GM19023 (cell line): ENCODE results near the gene OPCML.
A peak's percentile ranks its signal among the peaks of the same experiment; 100 is the strongest.

ENCODE experiments used
- ATAC-seq: cut with Tn5 transposase; IDR thresholded peaks from one replicate; pipeline ENCODE4 v1.9.1; 2021; ENCODE audit warnings: mild to moderate bottlenecking, moderate library complexity; ENCODE audit not compliant: unreplicated experiment

Gene OPCML

DNA sequence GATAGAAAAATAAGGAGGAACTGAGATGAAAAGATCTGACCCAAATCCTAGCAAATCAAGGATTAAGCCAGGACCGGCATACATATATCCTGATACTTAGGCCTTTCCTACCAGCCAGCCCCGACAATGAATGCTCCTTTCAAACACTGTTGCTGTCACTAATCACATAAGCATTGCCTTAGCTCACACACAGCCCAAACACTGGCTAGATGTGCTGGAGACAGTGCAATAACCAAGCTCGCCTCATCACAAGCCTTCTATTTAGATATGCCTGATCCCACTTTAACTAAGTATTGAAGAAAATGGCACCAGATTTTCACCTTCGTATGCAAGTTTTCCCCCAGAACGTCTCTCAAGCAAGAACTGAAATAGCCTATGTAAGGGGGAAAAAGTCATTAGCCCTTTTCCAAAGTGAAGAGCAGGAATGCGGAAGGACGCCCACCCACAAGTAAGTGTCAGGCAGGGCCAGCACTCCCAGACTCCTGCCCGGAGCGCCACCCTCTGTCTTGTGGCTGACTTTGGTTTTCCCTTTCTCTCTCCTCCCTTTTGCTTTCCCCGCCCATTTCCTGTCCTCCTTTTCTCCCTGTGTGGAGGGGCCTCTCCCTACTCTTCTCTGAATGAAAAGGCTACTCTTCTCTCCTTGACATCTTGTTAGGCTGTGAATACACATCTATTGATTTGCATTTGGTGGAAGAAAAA is 8.9 kb upstream of the OPCML start:
- no peak for ATAC-seq

DNA sequence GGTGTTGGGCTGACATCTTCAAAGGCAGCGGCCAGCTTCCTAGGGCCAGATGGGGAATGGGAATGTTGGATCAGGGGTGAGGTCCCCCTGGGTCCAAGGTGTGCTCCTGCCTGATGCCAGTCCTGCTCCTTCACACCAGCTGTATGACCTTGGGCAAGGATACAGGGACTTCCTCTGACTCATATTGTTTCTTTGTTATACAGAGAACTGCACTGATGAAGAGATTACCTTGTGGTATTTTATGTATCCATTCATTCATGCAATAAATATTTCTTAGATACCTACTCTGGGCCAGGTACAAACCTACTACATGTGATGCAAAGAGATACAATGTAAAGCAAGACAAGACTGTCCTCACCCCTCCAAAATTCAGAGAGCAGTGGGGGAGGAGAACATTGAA is 3.9 kb upstream of the OPCML start:
- no peak for ATAC-seq

DNA sequence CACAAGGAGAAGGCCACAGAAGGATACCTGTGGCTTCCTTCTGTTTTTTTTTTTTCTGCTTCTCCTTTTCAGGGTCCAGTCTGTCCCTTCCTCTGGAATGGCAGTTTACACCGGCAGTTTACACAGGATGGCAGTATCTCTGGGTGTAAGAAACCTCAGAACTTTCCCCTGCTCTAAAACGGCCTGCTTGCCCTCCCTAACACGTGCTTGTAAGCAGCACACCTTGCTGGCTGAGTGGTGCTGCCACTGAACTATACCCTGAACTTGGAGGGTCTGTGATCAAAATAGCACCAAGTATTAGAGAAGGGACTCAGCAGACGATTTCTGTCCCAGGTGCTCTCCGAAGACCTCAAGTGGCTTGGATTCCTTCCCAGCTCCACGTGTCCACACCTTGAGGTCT is 904 bp upstream of the OPCML start:
- no peak for ATAC-seq

DNA sequence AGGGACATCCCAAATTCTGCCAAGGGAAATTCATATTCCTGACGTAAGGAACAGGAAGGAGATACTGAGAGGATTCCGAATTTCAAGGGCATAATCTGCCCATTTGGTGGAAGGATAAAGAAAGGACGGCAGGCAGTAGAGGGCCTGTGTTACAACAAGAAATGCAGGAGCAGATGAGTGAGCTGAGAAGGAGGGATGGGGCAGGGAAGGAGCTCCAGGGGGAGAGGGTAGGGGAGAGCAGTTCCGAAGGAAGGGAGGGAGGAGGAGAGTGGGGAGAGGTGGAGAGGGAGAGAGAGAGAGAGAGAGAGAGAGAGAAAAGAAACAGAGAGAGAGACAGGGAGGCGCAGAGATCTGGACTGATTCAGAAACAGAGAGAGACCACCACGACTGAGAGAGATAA is 843 bp downstream of the OPCML start:
- no peak for ATAC-seq

DNA sequence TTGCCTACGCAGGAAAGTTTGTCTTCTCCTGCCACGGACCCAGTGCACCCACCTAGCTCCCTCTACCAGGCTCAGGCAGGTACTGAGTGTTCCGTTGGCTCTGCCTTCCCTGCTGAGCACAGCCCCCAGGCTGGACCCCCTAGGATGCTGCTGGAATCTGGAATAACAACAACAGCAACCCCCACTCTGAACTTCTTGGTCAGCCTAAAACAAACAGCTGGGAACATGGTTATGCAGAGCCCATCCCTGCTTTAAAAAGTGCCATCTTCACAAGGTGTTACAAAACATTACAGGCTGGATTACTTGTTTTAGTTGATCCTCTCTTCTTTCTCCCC is 1.8 kb downstream of the OPCML start:
- no peak for ATAC-seq

DNA sequence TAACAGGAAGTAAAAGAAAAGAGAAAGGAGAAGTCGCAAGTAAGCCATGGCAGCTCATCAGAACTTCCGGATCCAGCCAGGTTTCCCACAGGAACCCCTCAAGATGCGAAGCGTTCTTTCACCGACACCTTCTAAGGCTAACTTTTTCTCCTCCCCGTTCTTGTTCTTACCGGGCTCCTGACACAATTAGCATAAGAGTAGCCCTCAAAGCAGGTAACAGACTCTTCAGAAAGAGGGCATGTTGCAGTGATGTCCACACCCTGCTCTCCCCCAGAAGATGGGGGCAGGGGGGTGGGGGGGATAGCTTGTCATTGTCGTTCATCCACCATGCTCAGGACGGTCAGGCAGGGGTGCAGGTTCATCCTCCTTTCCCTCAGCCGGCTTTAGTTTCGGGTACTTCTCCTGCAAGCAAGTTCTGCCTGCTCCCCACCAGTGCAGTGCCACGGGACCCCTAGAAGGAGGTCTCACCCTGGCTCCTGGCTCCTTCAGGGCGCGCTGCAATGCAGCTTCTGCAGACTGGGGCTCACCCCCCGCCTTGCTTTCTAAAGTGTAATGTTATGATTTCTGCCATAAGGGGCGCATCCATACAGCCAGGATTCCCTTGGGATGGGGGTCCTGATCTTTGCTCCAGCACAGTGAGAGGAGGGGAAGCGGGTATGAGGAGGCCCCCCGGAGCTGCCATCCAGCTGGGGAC is 2.3 kb downstream of the OPCML start:
- no peak for ATAC-seq

DNA sequence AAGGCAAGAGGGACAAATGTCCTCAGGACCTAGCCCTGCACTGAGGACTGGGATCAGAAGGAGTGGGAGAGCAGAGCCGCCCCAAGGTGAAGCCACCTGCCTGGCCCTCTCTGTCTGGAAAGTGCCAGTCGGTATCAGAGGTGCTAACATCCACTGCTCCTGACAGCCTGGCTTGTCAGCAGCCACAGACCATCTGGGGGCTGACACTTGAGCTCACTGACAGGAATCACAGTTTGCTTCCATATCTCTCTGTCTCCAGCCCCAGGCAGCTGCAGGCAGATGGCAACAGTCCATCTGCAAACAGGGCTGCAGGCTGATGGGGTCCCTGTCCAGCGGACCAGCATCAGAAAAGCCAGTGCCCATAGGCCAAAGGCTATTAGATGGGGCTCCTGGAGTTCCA is 5.5 kb downstream of the OPCML start:
- ATAC-seq, result no peak

DNA sequence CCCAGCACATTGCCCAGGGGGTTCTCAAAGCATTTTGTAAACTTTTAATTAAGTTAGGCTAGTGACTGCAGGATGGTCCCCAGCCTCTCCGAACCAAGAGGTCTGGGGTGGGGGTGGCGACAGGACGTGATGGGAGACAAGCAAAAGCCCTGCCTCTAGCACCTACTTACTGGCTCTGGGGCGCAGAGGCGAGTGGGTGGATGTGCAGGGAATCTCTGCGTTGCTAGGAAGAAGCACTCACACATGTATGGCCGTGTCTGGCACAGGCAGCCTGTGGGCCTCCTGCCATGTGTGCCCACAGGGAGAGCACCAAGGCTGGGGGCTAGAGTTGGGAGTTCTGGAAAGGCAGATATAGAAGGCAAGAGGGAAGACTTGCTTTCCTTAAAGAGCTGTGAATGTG is 6.3 kb downstream of the OPCML start:
- ATAC-seq, result no peak

DNA sequence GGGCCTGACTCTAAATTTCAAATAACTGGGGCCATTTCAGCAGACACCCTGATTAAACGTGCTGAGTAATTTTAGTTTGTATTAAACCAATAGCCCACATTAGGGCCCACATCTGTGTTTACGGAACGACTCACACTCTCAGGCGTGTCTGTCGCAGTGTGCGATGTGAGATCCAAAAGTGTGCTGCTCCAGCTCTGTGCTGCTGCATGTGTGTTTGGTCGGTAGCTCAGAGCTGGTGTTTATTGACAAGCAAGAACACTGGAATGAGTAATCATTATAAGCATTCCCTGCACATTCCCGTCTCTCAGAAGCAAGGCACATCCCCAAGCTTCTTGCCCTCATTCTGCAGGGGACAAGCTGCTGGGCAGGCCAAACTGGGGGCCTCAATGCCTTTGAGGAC is 7.8 kb downstream of the OPCML start:
- ATAC-seq, result no peak

DNA sequence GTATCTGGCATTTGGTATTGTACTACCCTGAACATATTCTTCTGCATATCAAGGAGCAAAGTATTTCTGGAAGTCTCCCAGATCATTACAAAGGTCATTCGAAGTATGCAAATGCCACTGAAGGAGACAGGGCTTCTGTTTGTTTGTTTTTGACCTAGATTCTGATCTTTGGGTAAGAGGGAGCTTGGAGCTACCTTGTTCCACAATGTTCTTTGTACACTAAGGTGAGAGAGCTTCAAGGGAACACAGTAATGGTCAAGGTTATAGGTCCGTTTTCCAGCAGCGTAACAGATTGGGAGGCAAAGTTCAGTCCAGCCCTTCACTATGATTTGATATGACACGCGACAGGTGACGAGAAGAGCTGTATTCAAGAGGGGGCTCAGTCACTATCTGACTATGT is 10.0 kb downstream of the OPCML start:
- ATAC-seq, result no peak

DNA sequence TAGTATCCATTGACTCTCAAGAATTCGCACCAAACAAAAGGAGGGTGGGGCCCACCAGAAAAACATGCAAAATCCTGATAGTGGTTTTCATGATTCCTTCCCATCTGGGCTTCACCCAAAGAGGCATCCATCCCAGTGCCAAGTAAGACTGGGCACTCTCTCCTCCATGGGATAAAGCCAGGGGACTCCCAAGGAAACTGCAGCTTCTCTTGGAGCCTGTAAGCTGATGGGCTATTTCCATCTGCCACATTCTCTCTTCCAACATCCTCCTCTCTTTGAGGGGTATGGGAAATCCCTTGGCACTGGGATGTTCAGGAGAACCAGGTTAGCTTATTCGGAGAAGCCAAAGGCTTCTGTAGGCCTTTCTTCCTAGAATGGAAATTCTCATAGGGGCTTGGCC is 10.8 kb downstream of the OPCML start:
- ATAC-seq, result no peak

DNA sequence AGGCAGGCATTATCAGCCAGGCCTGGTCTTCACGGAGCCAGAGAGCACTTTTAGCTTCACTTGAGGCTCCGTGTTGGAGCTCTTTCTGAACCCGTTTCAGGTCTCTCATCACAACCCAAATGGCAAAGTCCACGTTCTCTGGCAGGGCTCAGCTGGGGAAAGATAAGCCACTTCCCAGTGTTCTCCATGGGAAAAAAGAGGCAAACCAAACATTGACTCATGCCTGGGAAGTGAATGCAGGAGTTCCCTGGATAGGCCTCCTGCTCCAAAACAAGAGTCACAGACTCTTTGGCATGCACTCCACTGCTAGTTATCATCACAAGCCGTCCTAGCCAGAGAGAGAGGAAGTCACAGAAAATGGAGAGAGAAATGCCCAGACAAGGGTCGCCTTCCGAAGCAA is 11.6 kb downstream of the OPCML start:
- ATAC-seq, result no peak

DNA sequence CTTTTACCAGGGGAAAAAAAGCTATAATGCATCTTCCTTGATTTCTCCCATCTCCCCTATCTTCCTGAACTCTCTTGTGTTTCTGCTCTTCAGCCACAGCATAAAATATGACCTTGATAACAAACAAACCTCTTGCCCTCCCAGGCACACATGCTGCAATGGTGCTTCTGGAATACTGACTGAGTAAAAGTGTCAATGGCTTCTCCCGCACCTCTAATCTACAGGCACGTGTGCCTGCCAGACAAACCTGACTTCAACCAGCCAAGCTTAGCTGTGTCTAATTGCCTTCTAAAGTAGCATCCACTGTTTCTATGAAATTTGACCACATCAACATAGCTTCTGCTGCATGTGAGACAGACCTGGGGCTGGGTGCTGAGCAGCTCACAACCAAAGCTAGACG is 12.7 kb downstream of the OPCML start:
- no peak for ATAC-seq

DNA sequence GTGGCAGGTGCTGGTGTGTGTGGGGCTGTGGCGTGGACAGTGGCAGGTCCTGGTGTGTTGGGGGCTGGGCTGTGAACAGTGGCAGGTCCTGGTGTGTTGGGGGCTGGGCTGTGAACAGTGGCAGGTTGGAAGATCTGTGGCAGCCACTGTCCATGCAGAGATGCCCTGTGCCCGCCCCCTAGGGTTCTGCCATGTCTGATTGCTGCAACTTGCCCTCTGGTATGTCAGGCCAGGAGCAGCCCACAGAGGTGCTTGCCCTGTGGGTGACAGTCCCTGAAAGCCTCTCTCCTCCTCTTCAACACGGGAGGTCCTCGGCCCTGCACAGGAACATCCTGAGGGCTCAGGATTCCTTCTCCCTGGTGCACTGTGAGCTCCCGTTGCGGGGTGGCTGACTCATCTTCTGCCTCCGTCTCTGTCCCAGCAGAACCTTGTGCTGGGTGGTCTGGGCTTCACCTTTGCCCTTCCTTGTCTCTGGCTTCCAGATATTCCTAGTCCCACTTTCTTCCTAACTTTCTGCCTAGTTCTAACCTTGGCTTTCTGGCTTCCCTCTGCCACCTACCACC is 13.5 kb downstream of the OPCML start:
- no peak for ATAC-seq

DNA sequence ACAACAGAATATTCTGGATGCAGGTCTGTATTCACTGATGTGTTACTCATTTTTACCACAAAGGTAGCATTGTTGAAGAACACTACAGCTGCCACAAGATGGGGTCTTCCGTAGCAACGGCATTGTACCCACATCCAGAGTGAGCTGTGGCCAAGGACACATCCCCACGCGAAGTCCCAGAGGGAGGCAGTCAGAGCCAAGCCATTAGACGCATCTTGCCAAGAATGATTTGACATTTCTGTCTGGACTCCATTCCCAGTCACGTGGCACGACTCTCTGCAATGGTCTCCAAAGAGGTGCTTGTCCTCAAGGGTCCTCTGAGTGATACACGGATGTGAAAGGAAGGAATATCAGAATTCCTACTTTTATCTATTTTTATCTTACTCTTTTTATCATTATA is 15.5 kb downstream of the OPCML start:
- ATAC-seq, result no peak

DNA sequence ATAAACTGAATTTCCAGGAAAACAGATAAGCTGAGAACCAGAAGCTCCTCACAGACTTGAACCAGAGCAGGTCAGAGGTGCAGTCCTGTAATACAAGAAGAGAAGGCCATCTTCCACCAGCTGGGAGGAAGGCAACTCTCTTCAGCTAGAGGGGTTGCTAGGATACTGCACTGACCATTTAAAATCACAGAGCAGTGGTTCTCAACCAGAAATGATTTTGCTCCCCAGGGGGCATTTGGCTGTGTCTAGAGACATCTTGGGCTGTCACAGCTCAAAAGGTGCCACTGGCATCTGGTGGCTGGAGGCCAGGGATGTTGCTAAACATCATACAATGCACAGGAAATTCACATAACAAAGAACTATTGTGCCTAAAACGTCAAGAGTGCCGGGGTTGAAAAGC is 17.2 kb downstream of the OPCML start:
- ATAC-seq, result no peak

DNA sequence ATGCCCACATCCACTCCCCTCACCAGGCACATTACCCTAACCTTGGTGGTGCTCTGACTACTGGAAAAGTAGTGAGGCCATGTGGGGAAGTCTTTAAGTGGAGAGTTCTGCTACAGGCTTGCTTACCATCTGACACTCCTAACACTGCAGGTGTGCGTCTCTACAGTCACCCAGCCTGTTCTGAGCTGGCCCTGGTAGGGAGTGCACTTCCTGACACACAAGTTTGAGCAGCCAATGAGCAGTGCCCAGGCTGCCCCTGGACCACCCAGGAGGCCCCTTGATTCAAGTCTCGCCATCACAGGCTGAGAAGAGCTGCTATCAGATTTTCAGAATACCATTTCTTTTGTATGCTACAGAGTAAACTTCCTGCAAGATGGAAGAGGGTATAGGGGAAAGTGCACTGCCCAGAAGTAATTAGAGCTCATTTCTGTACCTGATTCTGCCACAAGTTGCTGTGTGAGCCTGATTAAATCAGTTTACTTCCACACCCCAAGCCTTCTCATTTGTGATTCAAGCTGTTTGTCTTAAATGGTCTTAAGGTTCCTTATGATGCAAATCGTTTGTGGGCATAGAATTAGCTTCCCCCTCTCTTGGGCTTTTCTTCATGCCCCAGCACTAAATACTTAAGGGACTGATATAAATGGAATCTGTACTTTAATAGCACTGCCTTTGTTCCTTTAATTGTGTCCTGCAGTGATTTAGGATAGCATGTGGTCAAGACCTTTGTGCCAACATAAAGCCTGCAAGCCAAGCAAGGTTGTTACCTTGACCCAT is 22.2 kb downstream of the OPCML start:
- ATAC-seq, result no peak

DNA sequence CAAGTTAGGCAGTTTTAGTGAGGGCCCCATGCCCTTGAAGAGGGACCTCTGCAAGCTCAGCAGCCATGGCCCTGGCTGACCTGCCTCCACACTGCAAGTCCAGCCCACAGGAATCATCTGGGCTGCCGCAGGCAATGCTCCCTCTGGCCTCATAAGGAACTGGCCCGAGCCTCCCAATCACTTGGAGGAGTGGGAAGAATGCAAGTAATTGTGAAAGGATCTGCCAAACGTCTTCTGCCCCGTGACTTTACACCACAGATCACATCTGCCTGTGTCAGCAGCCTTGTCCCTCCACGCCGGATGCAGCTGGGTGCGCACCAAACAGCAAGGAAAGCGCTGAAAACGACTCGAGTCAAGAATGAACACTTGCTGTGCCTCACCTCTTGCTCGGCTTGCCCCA is 23.8 kb downstream of the OPCML start:
- ATAC-seq, result no peak

DNA sequence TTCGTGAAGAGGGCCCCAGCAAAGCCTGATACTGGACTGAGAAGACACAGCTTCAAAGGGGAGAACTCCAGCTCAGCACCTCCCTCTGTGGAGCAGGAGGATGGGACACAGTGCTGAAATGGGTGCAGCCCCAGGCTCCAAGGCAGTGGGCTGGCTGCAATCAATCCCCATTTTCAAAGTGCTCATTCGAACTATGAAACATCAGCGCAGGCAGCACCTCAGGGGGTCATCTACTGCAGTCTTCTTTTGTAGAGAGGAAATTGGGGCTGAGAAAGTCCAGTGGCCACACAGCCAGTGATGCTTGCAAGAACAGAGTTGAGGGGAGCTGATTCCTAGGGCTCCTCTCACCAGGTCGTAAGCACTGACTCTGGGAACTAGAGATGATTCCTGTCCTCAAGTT is 25.1 kb downstream of the OPCML start:
- no peak for ATAC-seq

DNA sequence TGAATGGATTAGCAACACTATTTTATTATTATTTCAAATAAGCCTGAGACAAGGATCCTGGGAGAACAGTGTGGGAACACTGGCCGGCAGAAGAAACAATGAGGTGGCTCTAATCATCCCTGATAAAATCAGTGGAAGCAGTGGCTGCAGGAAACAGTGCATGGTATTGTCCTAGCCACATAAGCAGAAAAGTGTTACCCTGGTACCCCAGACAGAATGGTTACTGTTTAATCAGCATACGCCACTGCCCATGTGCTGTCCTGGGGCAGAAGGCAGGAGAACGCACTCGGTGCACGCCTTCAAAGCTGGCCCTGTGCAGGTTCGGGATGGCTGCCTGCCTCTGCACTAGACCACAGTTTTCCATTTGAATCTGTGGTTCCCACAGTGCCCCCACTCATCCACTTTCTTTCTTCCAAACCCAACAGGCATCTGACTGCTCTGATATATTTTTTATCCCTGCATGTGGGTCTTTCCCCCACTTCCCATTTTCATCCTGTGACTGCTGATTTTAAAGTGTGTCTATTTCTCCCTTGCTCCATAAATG is 25.7 kb downstream of the OPCML start:
- no peak for ATAC-seq

DNA sequence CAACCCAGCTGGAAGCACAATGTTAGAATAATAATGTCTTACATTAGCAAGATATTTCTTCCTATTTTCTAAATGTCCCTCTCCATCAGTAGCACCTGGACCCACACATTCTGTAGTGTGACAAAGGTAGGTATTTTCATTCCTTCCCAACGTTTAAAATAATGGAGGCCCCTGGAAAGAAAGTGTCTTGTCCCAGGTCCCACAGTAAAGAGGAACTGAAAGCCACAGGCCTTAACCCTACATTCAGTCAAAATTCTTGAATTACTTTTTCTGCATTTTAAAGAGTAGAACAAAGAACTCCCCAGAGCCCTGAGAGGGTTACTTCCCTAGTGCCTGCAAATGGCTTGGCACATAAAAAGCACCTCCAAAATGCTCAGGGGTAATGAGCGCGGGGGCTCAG is 26.3 kb downstream of the OPCML start:
- peak; percentile 68 for ATAC-seq

DNA sequence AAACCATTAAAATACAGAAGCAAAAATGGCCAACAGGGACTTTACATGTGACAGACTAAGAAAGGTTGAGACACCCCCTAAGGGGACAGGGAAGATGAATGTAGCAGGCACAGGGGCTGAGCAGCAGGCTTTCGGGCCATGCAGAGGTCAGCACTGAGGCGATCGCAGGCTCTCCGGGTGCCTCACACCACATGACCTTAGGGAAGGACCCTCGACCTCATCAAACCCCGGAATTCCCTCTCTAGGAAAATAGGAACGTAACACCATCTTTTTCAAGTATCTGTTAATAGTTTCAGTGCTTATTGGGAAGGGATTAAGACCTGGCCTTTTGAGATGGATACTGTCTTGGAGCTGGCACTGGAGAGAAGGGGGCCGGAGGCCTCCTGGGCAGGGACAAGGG is 27.4 kb downstream of the OPCML start:
- ATAC-seq, result no peak
